Measurements from ENCODE around the gene DYNC2I2. TPM values are rescaled to one million over a fixed set of nuclear protein-coding genes. Genes with fewer than 3 reads are reported as not detected.

DYNC2I2 gene
- total and polyA plus RNA-seq, 2 experiments from 2014 or later, result 48.7 to 78.3 TPM

- TF ChIP-seq EZH2 (IDR thresholded peaks at IDR 0.05; ENCODE audit: low read depth, unreplicated experiment) (no peak), EZH2phosphoT487 (IDR thresholded peaks at IDR 0.05; ENCODE audit: unreplicated experiment) (no peak), POLR2AphosphoS5 (IDR thresholded peaks at IDR 0.05; ENCODE audit: low read depth) (no peak; the same call in 1 of the 2 replicates), STAT1 (IDR thresholded peaks at IDR 0.05; ENCODE audit: unreplicated experiment) (no peak), NANOG (IDR thresholded peaks at IDR 0.05; ENCODE audit: borderline replicate concordance) (no peak), ZNF331 (CRISPR knock-in tag; IDR thresholded peaks at IDR 0.05; ENCODE audit: low read depth) (no peak), ZNF462 (CRISPR knock-in tag; IDR thresholded peaks at IDR 0.05) (no peak)
- TF ChIP-seq, protein P1, sequence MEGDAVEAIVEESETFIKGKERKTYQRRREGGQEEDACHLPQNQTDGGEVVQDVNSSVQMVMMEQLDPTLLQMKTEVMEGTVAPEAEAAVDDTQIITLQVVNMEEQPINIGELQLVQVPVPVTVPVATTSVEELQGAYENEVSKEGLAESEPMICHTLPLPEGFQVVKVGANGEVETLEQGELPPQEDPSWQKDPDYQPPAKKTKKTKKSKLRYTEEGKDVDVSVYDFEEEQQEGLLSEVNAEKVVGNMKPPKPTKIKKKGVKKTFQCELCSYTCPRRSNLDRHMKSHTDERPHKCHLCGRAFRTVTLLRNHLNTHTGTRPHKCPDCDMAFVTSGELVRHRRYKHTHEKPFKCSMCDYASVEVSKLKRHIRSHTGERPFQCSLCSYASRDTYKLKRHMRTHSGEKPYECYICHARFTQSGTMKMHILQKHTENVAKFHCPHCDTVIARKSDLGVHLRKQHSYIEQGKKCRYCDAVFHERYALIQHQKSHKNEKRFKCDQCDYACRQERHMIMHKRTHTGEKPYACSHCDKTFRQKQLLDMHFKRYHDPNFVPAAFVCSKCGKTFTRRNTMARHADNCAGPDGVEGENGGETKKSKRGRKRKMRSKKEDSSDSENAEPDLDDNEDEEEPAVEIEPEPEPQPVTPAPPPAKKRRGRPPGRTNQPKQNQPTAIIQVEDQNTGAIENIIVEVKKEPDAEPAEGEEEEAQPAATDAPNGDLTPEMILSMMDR (conservative IDR thresholded peaks at IDR 0.05; ENCODE audit: low read depth in 2 of 2), result no peak
- Mint-ChIP-seq H3K27ac (no peak overlapping the region), H3K27me3 (ENCODE audit: insufficient read depth, low read depth, poor library complexity) (peaks cover 18% of the 10 kb centered on the region), H3K4me1 (peaks cover 6% of the 10 kb centered on the region), H3K36me3 (ENCODE audit: low read depth) (peaks cover 45% of the 10 kb centered on the region), H3K4me3 (no peak overlapping the region), H3K9me3 (no peaks in the 10 kb centered on the region)
- H3K27ac ChIP-seq (ENCODE audit: low read depth), result no peak overlapping the region
- no peak overlapping the region for H3K4me3 ChIP-seq
- no peaks in the 10 kb centered on the region for H3K27me3 ChIP-seq (ENCODE audit: insufficient read depth)
- no peaks in the 10 kb centered on the region for H3K9me2 ChIP-seq (ENCODE audit: insufficient read depth)
- no peaks in the 10 kb centered on the region; the same call in 1 of the 2 replicates for H3F3A ChIP-seq (replicated peaks; ENCODE audit: low read depth)
- no peak overlapping the region for H2AFZ ChIP-seq
- no peak for DNase-seq (ENCODE audit: low spot score)
- H3K79me2 ChIP-seq (replicated peaks; ENCODE audit: insufficient read depth), result no peaks in the 10 kb centered on the region
- no peak for ATAC-seq
- H3K36me3 ChIP-seq (ENCODE audit: insufficient read depth), result peaks cover 24% of the 10 kb centered on the region
- no peaks in the 10 kb centered on the region; the same call in none of the 2 replicates for H4K20me1 ChIP-seq (replicated peaks; ENCODE audit: insufficient read depth)
- no peak overlapping the region for H3K4me2 ChIP-seq
- 0 out of 2 replicates have a peak, but pooled peaks cover 8% of the 10 kb centered on the region for H3K4me1 ChIP-seq (ENCODE audit: insufficient read depth)
These were observed 22.5 kb downstream of the DYNC2I2 start for GRCh38 chr9:128634111-128634510.
